ENCODE measurements around the gene KLHL24. TPM values are rescaled to one million over a fixed set of nuclear protein-coding genes. Genes with fewer than 3 reads are reported as not detected.
A peak's percentile ranks its signal among the peaks of the same experiment; 100 is the strongest.

KLHL24 gene
- total and polyA plus RNA-seq, 2 of the 13 experiments (the other 11 are each of a cell fraction or from before 2014, with no cell fraction given): 6.9 to 15.7 TPM

- TF ChIP-seq ZNF710 (CRISPR knock-in tag; IDR thresholded peaks at IDR 0.05; ENCODE audit: borderline replicate concordance): no peak
- TF ChIP-seq FIP1L1 (IDR thresholded peaks at IDR 0.05; ENCODE audit: borderline replicate concordance, insufficient read depth, low read depth, low read length): no peak
- 0 out of 2 replicates have a peak, but pooled peaks have one; percentile 24 for TF ChIP-seq GMEB1 (CRISPR knock-in tag; IDR thresholded peaks at IDR 0.05; ENCODE audit: borderline replicate concordance)
- no peak for TF ChIP-seq ZSCAN29 (CRISPR knock-in tag; conservative IDR thresholded peaks at IDR 0.05)
- peak; percentile 50 for TF ChIP-seq DRAP1 (CRISPR knock-in tag; IDR thresholded peaks at IDR 0.05)
- TF ChIP-seq ZNF530 (CRISPR knock-in tag; IDR thresholded peaks at IDR 0.05; ENCODE audit: low read depth): no peak
- TF ChIP-seq MIER2 (CRISPR knock-in tag; IDR thresholded peaks at IDR 0.05): no peak
- peak; percentile 4; the same call in 1 of the 2 replicates for TF ChIP-seq YEATS2 (CRISPR knock-in tag; IDR thresholded peaks at IDR 0.05; ENCODE audit: borderline replicate concordance)
- TF ChIP-seq ZNF546 (CRISPR knock-in tag; conservative IDR thresholded peaks at IDR 0.05): no peak
- 0 out of 2 replicates have a peak, but pooled peaks have one; percentile 14 for TF ChIP-seq ZNF589 (CRISPR knock-in tag; conservative IDR thresholded peaks at IDR 0.05)
- no peak for TF ChIP-seq ZNF333 (CRISPR knock-in tag; IDR thresholded peaks at IDR 0.05; ENCODE audit: borderline replicate concordance)
- TF ChIP-seq NR2F2 (IDR thresholded peaks at IDR 0.05; ENCODE audit: borderline replicate concordance, low read depth): 0 out of 2 replicates have a peak, but pooled peaks have one; percentile 16
- no peak for TF ChIP-seq EEA1 (CRISPR knock-in tag; IDR thresholded peaks at IDR 0.05; ENCODE audit: borderline replicate concordance)
- TF ChIP-seq HMGA1 (CRISPR knock-in tag; conservative IDR thresholded peaks at IDR 0.05): no peak
- TF ChIP-seq CENPBD1 (CRISPR knock-in tag; IDR thresholded peaks at IDR 0.05; ENCODE audit: borderline replicate concordance, low read depth): no peak
- 0 out of 2 replicates have a peak, but pooled peaks have one; percentile 21 for TF ChIP-seq DMAP1 (CRISPR knock-in tag; IDR thresholded peaks at IDR 0.05)
- TF ChIP-seq NR2C2 (CRISPR knock-in tag; IDR thresholded peaks at IDR 0.05; ENCODE audit: borderline replicate concordance): peak; percentile 54; the same call in 1 of the 2 replicates
- TF ChIP-seq MEIS1 (CRISPR knock-in tag; IDR thresholded peaks at IDR 0.05; ENCODE audit: borderline replicate concordance): peak; percentile 54; the same call in 1 of the 2 replicates
- TF ChIP-seq PHF5A (CRISPR knock-in tag; IDR thresholded peaks at IDR 0.05; ENCODE audit: low read depth, unreplicated experiment): no peak
- TF ChIP-seq ZNF839 (CRISPR knock-in tag; IDR thresholded peaks at IDR 0.05; ENCODE audit: borderline replicate concordance): no peak
- TF ChIP-seq ZNF230 (CRISPR knock-in tag; IDR thresholded peaks at IDR 0.05): 0 out of 2 replicates have a peak, but pooled peaks have one; percentile 61
- TF ChIP-seq HMG20B (CRISPR knock-in tag; conservative IDR thresholded peaks at IDR 0.05): no peak
- no peak for TF ChIP-seq MTA3 (CRISPR knock-in tag; IDR thresholded peaks at IDR 0.05)
These were observed 1.0 kb downstream of the KLHL24 start (continued) for GRCh38 chr3:183636221-183637105.

Measured in HepG2 (cell line).